ENCODE measurements around the gene LMTK2.
"Not testable (repeated sequence)": the region's sequence is repeated elsewhere in the genome, so short reads cannot be mapped to it uniquely, and the experiment has no call there.

LMTK2 gene

GRCh38 chr7:98105942-98106544, 619 bp upstream of the LMTK2 start:
- no peak for DNase-seq (ENCODE audit: low read depth)

DNA sequence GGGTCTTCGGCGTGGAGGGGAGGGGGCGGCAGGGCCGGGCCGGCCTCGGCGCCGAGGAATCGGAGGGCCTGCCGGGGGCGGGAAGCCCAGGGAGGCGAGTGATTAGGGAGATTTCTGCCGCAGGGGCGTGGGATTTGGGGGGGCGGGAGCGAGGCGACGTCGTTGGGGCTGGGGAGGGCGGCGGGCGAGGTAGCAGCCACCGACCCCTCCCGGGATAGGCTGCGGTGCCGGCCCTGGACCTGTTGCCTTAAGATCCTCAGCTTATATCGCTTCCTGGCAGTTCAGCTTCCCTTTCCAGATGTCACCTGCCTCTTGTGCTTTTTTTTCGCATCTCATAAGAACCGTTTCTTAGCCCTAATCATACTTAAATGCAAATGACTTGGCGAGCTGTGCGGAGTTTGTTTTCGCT, 655 bp downstream of the LMTK2 start:
- no peak for DNase-seq (ENCODE audit: low read depth)

GRCh38 chr7:98110249-98111022, 3.8 kb downstream of the LMTK2 start:
- DNase-seq (ENCODE audit: low read depth) = no peak

GRCh38 chr7:98112077-98112476, 5.4 kb downstream of the LMTK2 start:
- no peak for DNase-seq (ENCODE audit: low read depth)

DNA sequence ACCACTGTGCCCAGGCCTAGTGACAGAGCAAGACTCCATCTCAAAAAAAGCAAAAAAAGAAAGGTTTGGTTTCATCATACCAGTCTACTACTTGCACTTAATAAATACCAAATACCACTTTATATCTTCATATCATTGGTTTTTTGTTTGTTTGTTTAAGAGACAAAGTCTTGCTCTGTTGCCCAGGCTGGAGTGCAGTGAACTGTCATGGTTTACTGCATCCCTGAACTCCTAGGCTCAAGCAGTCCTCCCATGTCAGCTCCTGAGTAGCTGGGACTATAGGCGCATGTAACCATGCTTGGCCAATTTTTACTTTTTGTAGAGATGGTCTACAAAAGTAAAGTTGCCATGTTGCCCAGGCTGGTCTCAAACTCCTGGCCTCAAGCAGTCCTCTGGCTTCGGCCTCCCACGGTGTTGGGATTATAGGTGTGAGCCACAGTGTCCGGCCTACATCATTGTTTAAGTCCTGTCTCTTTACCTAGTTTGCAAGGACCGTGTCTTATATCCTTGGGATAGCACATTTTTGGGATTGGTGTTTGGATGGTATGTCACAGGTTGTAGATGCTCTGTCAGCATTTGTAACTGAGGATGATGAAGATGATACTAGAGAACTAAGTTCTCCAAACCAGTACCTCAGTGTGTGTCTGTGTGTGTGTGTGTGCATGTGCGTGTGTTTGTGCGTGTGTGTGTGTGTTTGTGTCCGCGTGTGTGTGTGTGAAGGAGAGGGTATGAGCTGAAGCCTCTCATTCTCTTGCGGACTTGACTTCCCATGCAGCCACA, 9.3 kb downstream of the LMTK2 start:
- DNase-seq (ENCODE audit: low read depth) = no peak

GRCh38 chr7:98116656-98117461, 10.2 kb downstream of the LMTK2 start:
- peak; percentile 14 for DNase-seq (ENCODE audit: low read depth)

DNA sequence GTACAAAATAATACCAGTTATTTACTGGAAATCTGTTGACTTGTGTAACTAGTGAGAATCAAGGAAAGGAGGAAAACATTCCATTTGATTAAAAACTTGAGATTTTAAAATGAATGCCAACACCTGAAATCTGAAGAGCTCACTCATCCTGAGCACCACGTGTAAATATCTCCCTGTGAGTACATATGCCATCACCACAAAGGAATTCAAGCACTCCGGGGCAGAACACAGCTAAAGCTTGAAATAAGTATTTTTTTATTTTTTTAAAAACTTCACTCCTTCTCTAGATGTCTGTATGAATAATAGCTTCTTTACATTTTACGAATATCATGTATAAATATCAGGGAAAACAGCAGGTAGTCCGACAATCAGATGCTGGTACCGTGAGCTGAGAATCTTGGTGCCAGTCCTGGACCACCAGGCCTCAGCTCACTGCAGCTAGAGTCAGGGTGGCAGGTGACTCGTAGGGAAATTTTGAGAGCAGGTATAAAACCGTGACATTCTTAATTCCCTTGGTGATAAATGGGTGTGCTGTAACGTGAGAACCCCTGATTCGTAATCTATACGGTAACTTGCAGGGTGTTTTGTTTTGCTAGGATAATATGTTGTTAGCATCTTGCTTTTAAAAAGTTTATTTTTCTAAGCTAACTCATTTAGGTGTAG, 12.7 kb downstream of the LMTK2 start:
- peak; percentile 67 for DNase-seq (ENCODE audit: low read depth)

- DNase-seq (ENCODE audit: low read depth) = no peak
Measured at GRCh38 chr7:98120559-98120958, 13.9 kb downstream of the LMTK2 start.

GRCh38 chr7:98121388-98121787, 14.7 kb downstream of the LMTK2 start:
- DNase-seq (ENCODE audit: low read depth) = not testable (repeated sequence)

GRCh38 chr7:98123365-98123696, 16.7 kb downstream of the LMTK2 start:
- no peak for DNase-seq (ENCODE audit: low read depth)

DNA sequence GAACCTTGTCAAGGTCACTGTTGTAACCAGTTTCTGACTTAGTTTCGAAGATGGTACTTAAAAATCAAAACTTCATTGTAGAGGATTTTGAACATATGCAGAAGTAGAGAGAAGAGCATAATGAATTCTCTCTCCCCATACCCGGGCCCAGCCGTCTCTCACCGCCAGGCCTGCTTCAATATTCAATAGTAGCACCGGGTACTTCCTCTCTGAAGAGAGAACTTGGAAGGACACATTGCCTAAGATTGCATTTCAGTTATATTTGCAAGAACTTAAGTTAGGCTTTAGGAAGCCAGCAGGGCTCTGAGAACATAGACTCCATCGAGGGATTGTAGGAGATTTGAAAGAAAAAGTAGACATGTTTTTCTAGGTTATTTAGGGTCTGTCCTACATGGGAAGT, 19.1 kb downstream of the LMTK2 start:
- DNase-seq (ENCODE audit: low read depth) = no peak

DNA sequence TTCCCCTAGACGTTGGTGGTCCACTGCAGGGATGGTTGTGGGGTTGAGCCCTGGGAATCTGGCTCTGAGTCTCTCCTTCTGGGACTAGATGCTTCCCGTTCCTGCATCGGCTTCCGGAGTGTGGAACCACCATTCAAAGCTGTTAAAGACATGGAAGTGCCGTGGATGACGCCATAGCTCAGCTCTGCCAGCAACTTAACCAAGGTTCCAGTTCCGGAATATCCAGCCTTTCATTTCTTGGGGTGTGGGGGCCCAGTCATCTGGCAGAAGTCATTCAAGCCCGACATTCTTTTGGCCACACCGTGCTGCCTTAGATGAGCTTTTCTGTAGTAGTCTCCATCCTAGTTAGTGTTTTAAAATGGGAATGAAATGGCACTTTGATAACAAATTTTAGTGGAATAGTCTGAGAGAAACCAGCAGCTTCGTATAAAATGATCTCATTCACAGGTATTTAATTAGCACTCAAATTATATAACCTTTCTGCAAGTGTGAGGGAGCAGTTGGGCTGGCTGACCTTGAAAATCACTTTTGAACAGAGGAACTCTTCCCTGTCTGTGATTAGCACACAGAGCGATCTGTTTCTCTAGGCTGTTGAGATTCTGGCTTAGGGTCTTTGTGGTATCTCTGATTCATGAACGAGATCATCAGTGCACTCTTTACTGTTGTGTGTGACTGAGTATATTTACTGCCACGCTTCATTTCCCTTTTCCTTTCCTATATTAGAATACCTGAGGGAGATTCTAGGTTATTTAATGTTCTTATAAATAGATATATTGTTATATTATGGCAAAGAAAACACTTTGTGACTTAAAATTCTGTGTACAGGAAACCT, 19.9 kb downstream of the LMTK2 start:
- no peak for DNase-seq (ENCODE audit: low read depth)

GRCh38 chr7:98128346-98128745, 21.7 kb downstream of the LMTK2 start:
- no peak for DNase-seq (ENCODE audit: low read depth)

DNA sequence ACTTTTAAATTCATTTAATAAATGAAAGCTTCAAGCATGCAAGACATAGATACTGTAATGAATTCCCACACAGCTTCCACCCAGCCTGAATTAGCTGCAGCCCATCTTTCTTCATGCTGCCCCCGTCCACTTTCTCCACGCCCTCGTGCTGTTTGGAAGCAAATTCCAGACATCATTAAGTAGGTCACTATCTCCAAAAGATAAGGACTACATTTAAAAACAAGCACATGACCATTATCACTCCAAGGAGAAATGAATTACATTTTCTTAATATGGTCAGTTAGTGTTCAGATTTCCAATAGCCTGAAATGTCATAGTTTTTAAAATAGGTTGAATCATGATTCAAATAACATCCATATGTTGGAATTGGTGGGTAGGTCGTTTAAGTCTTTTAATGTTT, 24.3 kb downstream of the LMTK2 start:
- DNase-seq (ENCODE audit: low read depth) = no peak

GRCh38 chr7:98133181-98133580, 26.5 kb downstream of the LMTK2 start:
- no peak for DNase-seq (ENCODE audit: low read depth)

- no peak for DNase-seq (ENCODE audit: low read depth)
Measured at GRCh38 chr7:98133621-98134303, 27.1 kb downstream of the LMTK2 start.

DNA sequence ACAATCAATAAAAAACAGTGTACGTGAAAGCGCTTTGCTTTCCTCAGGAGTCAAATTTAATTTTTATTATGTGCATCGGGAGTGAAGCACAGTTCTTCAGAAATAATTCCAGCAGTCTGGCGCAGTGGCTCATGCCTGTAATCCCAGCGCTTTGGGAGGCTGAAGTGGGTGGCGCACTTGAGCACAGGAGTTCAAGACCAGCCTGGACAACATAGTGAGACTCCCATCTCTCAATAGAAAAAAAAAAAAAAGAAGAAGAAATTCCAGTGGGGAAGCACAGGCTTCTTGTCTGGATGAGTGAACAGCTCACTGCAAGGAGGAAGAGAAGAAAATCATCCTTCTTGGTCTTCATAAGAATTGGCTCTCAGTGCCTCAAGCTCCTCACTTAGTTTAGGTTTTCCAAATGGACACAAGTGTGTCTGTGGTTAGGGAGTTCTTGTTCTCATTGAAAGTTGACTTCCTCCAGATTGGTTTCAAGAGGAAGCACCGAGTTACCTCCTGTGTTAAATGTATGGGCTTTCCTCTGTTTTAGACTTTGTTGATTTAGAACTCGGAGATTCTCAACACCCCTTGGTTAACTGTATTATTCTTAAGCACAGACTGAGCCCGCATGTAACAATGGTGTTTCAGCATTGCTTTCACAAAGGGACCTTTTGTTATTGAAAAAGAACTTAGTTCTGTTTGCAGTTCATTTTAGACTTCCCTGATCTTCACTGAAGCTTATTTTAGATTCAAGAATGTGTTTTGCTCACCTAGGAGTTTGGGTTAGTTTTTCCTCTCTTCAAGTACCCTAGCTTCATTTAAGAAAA, 28.0 kb downstream of the LMTK2 start:
- no peak for DNase-seq (ENCODE audit: low read depth)

GRCh38 chr7:98135984-98136383, 29.3 kb downstream of the LMTK2 start:
- no peak for DNase-seq (ENCODE audit: low read depth)

DNA sequence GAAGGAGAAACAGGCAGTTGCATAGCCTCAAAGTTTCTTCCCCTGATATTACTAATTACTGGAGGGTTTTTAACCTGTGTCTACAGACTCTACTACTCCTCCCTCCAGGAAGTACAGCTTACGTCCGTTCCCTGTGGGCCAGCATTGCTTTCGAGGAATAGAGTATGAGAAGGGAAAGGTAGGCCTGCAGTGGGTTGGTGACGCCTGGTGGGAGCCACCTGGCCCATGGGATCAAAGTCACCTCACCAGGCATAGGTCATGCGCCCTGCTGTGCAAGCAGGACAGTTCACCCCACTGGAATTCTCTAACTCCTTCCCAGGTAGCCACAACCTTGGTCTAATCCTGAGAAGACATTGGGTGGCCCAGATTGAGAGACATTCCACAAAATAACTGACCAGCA, 29.8 kb downstream of the LMTK2 start:
- no peak for DNase-seq (ENCODE audit: low read depth)
